T1000 (cell line): ENCODE results near the gene C7.

Source experiments
- DNase-seq: peaks from one replicate; lab custom pipeline; 2025; ENCODE audit warnings: mixed read lengths; lab: John Stamatoyannopoulos, UW

The C7 gene

DNA sequence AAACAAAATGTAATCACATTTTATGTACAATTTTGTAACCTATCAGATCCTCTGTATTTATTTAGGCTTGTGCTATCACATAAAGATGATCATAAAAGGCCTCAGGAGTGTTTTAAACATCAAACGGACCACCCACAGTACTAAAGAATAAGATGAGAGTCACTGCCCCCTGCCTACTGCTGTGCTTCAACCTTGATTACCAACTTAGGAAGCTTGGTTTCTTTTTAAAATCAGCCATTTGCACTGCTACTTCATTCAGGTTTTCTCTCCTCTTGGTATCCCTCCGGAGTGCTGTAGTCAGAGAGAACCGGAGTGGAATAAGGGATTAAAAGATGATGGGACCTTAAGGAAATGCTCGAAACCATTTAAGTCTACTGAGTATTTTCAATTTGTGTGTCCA lies 6.9 kb downstream of the C7 start:
- no peak for DNase-seq

- no peak for DNase-seq
These were observed 19.7 kb downstream of the C7 start for GRCh38 chr5:40928886-40929448.

DNA sequence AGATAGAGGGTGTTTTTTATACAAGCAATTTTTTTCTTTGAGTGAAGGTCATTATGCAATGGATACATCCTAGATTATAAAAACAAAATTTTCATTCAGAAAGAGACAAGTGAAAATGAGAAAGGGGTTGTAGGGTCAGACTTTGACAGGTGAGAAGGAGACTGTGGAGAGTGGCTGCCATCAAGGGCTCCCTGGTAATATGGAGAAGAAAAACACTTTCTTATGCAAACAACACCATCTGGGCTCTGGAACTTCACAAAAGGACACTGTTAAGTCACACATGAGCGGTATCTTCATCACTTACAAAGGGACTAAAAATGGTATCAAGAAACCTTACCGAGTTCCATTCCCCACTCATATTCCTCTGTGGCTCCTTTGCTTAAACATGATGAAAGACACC lies 23.5 kb downstream of the C7 start:
- no peak for DNase-seq

- DNase-seq: no peak
These were observed 27.8 kb downstream of the C7 start for GRCh38 chr5:40937075-40937474.

- DNase-seq: no peak
These were observed 30.5 kb downstream of the C7 start for GRCh38 chr5:40939753-40940152.

DNA sequence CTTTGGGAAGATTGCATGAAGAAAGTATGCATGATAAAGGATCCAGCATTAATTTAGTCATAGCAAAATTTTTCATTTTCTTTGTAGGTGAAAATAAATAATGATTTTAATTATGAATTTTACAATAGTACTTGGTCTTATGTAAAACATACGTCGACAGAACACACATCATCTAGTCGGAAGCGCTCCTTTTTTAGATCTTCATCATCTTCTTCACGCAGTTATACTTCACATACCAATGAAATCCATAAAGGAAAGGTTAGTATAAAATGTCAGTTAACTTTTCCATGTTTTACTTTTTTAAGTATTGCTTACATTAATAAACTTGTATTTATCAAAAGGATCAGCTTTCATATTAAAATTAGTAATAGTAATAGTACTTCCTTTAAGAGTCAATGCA lies 35.8 kb downstream of the C7 start:
- no peak for DNase-seq

GRCh38 chr5:40955313-40955712 lies 46.0 kb downstream of the C7 start:
- no peak for DNase-seq

DNA sequence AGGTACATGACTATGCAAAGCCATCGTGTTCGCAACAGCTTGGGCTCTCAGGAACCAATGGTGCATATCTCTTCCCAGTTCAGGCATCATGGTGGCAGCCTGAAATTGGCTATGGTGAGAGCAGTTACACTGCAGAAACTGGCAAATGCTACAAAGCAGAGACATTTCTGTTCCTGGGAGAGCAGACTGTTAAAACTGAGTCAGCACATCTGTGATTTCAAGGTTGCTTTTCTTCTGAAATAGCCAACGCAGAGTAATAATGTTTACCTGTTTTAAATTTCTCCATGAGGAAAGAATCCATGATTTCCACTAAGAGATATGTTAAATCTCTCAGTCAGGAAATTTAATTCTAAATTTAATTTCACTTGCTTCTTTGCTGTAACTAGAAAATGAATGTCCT lies 47.8 kb downstream of the C7 start:
- DNase-seq: no peak

DNA sequence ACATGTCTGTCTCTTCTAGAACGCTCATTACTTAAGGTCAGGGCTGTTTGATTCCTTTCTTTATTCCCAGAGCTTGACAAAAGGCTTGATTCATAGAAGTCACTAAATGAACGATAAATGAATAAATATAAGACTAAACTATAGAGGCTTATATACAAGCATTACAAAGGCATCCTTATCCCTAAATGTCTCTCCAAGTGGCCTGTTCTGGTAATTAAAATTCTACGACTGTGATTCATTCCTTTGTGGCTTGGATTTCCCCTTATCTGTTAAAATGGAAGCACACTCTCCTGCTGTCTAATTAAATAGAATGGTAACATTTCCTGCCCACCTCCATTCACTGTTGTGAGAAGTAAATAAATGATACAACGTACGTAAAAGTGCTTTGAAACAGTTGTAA lies 49.5 kb downstream of the C7 start:
- DNase-seq: no peak

DNA sequence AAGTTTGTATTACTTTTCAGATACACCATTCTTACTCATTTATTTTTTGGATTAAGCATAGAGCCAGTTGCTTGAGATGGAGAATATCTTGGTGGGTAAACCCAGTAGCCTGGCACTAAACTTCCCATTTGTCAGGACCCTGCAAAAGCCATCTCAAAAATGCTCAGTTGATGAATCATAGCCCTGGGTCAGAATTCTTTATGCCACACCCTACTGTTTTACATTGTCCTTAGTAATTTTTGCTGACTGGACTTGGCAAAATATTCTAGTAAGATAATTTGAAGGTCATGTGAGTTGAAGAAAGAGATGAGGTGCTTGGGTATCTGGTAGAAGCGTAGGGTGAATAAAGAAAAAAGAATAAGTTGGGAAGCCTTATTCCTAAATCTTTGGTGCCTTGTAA lies 50.7 kb downstream of the C7 start:
- no peak for DNase-seq

DNA sequence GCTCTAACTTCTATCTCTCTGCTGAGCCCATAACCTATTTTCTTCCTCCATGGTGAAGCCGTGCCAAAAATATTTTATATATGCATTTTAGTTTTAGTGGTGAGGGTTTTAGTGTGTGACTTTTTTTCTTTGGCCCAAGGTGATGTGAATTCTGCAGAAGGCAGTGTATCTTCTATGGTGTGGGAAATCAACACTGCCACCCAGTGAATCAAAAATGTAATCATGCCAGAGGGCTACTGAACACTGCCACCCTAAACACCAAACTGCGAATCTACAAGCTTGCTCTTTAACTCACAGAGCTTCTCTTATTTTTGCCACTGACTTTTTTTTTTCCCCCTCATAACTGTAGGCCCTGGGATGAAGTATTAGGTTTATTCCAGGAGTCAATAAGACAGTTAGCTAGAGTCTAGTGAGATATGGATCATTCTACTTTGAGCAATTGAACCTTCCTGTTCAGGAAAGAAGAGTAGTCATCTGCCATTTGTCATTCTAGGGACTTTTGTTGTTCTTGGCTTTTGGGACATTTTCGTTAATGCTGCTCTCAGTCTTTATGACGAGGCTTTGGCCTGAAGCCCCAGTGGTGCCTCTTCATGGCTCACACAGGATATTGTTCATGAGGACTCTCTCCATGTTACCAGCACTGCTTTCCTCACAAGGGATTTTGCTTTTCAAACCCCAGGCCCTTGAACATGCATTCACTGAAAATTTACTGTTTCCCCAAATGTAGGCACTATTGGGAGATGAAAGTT lies 53.1 kb downstream of the C7 start:
- DNase-seq: no peak

DNA sequence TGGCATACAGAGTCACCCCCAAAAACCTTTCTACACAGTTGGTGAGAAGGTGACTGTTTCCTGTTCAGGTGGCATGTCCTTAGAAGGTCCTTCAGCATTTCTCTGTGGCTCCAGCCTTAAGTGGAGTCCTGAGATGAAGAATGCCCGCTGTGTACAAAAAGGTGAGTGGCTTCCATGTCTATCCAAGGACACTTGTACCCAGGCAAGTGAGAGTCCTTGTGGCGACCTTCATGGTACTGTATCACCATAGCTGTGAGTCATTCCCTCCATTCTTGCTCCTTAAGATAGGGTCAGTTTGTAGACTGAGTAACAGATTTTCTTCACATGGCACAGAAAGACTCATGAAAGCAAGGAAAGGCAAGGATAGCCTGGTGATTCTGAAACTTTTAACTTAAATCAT lies 63.1 kb downstream of the C7 start:
- DNase-seq: no peak

DNA sequence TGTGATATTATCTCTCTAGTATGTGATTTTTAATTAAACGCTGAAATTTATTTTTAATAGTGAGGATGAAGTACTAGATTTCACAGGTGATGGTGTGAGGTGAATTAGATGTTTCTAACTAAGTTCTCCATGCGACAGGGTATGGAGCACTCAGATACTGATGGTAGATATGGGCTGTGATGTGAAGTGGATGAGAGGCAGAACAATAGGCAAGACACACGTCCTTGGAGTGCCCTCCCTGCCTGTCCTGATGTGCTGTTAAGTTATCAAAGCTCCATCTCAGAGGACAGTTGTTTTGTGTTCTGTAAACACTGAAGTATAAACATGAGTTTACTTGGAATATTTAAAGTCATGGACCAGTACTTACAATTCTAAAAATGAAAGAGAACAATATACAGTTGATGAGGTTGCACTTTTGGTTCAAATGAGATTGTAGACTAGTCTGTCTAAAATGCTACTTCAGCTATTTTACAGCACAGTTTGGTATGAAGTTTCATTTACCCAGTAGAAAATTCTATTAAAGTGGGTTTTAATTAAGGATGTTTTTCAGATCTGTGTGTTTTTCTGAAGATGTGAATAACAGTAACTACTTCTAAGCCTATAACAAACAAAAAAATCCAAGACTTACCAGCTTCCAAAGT lies 64.2 kb downstream of the C7 start:
- DNase-seq: no peak

DNA sequence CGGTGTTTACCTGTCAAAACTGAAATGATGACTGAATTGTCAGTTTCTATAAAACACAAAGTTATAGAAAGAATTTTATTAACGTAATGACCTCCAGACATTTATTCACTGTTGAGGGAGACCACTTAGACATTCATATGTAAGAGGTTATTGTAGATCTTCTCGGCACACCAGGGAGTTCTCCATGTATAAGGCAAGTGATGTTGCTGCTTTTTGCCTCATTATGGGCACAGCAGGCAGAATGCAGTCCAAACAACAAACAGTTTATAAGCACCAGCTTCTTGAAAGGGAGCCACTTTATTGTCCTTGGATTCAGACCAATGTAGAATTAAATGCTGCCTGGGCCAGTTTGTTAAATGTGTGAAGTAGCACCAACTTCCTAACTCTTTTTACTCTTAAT lies 66.7 kb downstream of the C7 start:
- no peak for DNase-seq

GRCh38 chr5:40976836-40977235 lies 67.5 kb downstream of the C7 start:
- DNase-seq: no peak

- no peak for DNase-seq
These were observed 72.1 kb downstream of the C7 start for GRCh38 chr5:40981420-40981819.

DNA sequence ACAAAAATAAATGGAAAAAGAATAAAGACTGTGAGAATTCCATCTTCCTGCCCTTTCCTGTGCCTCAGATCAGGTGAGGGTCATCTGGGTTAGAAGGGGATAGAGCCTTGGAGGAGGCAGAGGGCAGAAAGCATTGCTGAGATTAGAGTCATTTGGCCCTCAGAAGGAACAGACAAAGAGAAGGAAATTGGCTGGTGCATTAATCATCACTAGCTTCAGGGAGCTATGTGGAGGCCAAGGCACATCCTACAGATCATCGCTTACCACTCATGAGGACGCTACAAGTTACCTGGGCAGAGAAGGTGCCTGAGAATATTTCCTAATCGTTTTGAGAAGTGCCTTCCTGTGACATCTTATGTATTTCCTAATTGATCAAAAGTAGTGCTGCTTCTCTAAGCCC lies 74.5 kb downstream of the C7 start:
- no peak for DNase-seq

- no peak for DNase-seq
These were observed 75.6 kb downstream of the C7 start for GRCh38 chr5:40984884-40985283.

- no peak for DNase-seq
These were observed 76.2 kb downstream of the C7 start for GRCh38 chr5:40985501-40985900.

DNA sequence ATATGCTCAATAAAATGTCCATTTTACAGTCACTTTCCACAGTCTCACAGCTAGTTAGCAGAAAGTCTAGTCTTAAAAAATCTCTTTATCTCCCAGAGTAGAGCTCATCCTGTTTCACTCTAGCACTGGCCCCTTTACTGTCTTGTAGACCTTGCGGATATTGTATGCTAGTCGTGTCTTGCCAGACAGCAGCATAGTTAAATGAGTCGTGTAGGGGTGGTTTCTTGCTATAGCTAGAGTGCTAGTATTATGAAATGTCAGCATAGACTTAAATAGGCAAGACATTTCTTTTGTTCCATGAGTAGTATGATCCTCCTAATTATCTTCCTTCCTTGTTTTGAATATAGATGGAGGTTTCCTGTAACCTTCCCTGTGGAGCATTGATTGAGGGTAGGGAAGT lies 77.4 kb downstream of the C7 start:
- no peak for DNase-seq

- DNase-seq: no peak
These were observed 78.1 kb downstream of the C7 start for GRCh38 chr5:40987349-40987748.

- no peak for DNase-seq
These were observed 79.6 kb downstream of the C7 start for GRCh38 chr5:40988746-40989510.
